DMS 273 treated with DMSO at 0.1 percent for 48 hours (cell line): Measurements from ENCODE around the gene MEAF6.
"Not testable (repeated sequence)": the region's sequence is repeated elsewhere in the genome, so short reads cannot be mapped to it uniquely, and the experiment has no call there.

Experiments
- DNase-seq: peaks from one replicate; lab custom pipeline; 2025; lab: John Stamatoyannopoulos, UW

Gene MEAF6

DNA sequence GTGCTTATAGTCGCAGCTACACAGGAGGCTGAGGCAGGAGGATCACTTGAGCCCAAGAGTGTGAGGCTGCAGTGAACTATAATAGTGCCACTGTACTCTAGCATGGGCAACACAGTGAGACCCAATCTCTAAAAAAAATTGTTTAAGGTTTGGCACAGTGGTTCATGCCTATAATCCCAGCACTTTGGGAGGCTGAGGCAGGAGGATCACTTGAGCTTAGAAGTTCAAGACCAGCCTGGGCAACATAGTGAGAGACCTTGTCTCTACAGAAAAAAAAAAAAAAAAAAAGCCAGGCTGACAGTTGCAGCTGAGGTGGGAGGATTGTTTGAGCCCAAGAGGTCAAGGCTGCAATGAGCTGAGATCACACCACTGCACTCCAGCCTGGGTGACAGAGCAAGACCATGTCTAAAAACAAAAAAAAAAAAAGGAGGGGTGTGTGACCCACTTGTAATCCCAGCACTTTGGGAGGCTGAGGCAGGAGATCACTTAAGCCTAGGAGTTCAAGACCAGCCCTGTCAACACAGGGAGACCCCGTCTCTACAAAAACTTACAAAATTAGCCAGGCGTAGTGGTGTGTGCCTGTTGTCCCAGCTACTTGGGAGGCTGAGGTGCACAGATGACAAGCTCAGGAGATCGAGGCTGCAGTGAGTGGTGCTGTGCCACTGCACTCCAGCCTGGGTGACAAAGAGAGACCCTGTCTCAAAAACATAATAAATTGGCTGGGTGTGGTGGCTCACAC lies 18.0 kb upstream of the MEAF6 start:
- not testable (repeated sequence) for DNase-seq

DNA sequence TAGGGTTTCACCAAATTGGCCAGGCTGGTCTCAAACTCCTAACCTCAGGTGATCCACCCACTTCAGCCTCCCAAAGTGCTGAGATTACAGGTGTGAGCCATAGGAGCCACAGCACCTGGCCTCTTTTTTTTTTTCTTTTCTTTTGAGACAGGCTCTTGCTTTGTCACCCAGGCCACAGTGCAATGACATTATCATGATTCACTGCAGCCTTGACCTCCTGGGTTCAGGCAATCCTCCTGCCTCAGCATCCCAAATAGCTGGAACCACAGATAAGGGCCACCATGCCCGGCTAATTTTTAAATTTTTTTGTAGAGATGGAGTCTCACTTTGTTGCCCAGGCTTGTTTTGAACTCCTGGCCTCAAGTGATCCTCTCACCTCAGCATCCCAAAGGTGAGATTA lies 15.3 kb upstream of the MEAF6 start:
- not testable (repeated sequence) for DNase-seq

DNA sequence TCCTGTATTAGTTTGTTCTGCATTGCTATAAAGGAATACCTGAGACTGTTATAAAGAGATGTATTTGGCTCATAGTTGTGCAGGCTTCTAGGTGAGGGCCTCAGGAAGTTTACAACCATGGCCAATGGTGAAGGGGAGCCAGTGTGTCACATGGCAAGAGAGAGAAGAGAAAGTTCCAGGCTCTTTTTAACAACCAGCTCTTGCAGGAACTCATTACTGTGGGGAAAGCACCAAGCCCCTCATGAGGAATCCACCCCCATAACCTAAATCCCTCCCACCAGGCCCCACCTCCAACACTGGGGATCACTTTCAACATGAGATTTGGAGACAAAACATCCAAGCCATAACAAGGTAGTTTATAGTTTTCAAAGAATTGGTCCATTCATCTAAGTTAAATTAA lies 5.0 kb upstream of the MEAF6 start:
- DNase-seq, result no peak

DNA sequence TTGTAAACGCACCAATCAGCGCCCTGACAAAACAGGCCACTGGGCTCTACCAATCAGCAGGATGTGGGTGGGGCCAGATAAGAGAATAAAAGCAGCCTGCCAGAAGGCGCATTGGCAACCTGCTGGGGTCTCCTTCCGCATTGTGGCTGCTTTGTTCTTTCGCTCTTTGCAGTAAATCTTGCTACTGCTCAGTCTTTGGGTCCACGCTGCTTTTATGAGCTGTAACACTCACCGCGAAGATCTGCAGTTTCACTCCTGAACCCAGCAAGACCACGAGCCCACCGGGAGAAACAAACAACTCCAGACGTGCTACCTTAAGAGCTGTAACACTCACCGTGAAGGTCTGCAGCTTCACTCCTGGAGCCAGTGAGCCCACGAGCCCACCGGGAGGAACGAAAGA lies 4.4 kb upstream of the MEAF6 start:
- DNase-seq, result not testable (repeated sequence)

DNA sequence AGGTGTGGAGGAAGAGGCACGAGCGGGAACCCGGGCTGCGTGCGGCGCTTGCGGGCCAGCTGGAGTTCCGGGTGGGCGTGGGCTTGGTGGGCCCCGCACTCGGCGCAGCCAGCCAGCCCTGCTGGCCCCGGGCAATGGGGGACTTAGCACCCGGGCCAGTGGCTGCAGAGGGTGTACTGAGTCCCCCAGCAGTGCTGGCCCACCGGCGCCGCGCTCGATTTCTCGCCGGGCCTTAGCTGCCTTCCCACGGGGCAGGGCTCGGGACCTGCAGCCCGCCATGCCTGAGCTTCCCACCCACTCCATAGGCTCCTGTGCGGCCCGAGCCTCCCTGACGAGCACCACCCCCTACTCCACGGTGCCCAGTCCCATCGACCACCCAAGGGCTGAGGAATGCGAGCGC lies 3.7 kb upstream of the MEAF6 start:
- DNase-seq, result not testable (repeated sequence)

DNA sequence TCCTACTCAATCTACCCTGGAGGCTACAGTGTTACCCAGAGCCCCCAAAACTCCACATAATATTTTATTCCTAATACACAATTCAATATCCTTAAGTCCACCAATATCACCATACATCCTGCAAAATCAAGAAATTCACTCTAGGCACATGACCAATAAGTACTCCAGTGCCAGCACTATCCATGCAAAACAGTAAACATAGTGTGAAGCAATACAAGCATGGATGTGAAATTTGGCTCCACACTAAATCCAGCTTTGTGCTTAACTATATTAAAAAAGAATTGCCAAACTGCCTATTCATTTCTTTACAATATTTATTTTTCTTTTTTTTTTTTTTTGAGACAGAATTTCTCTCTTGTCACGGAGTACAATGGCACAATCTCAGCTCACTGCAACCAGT lies 3.0 kb upstream of the MEAF6 start:
- DNase-seq, result no peak

DNA sequence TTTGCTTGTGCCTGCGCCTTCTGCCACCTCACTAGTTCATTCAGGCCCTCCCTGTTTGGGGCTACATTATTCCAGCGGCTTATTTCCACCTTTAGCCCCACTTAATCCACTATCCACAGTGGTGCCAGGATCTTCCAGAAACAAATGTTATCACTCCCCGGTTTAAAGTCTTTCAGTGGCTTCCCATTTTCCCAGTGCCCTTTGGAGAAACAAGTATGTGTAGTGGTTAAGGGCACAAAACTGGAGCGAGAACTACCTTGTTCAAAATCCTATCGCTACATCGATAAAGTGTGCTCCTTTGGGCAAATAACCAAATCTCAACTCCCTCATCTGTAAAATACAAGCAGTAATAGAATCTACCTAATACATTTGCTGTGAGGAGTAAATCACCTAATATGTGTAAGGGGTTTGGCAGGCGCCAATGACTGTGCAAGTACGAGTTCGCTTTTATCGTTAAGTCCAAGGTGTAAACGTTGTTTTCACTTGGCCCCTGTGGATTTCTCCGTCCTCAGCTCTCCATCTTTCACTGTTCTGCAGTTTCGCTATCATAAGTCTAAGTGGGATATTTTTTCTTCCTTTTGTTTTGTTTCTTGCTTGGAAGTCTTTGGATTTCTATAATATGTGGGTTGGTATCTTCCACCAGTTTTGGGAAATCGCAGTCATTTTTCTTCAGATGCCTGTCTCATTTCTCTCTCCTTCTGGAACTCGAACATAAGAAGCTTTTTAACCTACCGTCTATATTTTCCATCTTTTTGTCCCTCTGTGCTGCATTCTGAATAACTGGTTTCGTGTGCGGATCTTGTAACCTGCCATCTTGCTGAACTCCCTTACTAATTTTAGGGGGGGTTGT lies 844 bp upstream of the MEAF6 start:
- DNase-seq, result no peak

DNA sequence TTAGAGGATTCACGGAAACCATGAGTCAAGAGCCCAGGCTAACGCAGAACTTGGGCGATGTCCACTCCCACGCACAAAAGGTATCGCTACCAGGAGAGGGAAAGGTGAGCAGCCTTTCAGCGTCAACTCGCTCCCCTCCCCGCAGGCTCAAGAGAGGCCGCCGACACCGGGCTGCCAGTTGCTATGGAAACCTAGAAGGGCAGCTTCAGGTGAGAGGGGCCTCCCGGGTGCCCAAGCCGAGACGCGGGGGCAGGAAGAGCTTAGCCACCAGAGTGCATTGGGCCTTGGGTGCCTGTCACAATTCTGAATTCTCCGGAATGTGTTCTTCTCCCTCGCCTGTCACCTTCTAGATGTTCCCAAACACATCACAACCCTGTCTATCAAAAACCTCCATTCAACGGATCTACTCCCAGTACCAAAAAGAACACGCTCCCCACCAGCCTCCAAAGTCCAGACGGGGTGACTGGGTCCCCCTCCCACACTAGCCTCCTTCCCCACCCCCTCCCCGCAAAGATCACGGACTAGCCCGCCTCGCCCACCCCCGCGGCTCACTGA lies 694 bp downstream of the MEAF6 start:
- DNase-seq, result no peak

DNA sequence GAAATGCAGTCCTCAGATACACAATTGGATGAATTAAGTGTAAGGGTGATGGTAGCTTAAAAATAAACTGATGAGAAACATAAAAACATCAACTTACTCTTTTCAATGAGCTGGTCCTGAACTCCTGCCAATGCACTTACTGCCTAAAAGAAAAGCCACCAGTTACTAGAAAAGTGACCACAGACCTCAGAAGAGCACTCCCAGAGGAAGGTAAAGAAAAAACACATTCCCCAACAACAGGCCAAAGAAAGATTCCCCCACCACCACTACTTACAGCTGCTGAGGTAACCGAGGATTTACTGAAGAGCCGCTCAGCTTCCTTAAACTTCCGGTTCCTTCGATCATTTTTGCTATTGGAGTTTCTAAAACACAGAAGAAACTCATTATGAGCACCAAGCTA lies 5.4 kb downstream of the MEAF6 start:
- no peak for DNase-seq

DNA sequence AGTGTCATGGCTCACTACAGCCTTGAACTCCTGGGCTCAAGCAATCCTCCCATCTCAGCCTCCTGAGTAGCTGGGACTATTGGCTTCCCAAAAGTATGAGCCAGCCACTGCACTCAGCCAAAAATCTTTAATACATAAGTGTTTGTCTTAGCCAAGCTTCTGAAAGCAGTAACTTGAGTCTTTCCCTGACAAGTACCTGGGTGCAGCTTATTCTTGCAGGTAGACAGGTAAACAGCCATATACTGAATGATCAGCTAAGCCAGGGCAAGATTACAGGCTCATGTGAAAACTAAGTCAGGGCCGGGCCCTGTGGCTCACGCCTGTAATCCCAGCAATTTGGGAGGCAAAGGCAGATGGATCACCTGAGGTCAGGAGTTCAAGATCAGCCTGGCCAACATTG lies 7.8 kb downstream of the MEAF6 start:
- DNase-seq, result no peak

DNA sequence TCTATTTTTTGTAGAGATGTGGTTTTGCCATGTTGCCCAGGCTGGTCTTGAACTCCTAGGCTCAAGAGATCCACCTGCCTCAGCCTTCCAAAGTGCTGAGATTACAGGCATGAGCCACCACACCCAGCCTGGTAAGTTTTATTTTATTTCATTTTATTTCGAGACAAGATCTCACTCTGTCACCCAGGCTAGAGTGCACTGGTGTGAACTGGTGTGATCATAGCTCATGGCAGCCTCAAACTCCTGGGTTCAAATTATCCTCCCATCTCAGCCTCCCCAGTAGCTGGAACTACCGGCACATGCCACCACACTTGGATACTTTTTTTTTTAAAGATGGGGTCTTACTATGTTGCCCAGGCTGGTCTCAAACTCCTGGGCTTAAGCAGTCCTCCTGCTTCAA lies 11.8 kb downstream of the MEAF6 start:
- DNase-seq, result not testable (repeated sequence)

DNA sequence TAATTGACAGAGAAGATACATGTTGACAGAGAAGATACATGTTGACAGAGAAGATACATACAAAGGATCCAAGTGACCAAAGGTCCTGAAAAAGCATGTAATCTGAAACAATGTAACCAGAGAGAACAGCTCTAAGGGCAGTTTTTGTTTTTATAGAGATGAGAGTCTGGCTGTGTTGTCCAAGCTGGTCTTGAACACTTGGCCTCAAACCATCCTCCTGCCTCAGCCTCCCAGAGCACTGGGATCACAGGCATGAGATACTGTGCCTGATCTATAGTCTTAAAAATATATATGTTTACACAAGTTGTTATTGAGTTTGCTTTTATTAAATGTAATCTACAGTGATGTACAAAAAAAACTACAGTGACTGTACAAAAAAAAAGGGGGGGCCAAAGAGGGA lies 12.5 kb downstream of the MEAF6 start:
- no peak for DNase-seq

DNA sequence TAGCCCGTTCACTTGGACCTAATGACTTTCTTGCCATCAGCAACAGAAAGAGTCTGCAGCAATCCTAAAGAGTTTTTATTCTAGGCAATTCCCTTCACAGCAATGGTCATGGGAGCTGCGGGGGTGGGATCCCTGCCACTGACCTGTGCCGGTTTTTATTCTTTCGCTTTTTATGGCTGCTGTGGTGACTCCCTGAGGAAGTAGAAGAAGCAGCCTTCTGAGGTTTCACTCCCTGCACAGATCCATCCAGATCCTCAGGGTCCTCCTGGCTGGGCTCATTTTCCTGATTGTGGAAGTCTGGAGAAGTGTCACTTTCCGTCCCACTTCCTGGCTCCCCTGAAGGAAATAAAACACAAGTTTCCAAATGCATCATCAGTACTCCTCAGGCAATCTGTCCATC lies 12.9 kb downstream of the MEAF6 start:
- DNase-seq, result no peak

DNA sequence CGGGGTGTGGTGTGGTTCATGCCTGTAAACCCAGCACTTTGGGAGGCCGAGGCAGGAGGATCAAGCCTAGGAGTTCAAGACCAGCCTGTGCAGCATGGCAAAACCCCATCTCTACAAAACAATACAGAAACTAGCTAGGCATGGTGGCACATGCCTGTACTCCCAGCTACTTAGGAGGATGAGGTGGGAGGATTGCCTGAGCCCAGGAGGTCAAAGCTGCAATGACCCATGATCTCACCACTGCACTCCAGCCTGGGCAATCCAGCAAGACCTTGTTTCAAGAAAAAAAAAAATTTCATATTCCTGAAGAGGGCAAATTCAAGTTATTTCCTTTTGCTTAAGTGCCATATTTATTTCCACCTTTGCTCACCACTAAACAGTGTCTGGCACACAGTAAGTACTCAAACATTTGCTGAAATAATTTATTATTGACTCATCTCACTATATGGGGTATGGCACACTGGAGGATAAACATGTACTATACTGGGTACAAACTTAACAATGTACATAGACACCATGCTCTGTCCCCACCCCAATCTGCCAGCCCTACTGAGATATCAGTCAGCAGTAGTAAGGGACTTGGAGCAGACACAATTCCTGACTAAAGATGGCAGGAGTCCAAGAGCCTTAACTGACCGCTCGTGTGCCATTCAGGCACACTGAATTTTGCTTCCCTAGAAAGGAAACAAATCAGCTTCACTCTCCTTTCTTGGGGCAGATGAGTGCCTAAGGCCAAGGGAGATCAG lies 15.5 kb downstream of the MEAF6 start:
- DNase-seq, result no peak

DNA sequence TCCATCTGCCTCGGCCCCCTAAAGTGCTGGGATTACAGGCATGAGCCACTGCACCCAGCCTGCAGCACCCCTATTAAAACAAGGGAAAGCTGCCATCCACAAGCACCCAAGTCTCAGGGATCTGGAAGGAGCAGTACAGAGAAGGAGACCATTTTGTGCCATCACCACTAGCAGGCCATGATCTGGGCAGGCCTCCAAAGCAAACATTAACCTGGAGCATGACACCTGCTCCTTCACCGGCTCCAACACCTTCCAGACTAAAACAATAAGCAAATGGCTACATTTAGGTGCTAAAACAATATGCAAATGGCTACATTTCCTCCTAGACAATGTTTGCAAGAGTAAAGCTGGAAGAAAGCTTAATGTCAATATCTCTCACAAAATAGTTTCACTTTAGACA lies 16.7 kb downstream of the MEAF6 start:
- no peak for DNase-seq

DNA sequence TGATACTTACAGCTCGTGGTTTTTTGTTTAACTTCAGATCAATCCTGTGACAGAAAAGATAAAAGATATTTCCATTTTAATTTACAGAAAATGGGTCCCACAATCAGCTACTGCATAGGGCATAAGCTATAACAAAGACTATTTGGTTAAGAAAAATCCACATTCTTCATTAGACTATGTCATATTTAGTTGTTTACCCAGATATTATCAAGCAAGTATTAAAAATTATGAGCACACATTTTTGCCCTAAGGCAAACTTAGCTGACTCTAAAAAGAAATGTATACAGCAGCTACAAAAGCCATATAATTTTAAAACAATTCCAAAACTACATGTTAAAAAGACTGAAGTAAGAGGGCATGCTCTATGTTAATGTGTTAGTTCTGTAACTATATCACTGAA lies 18.7 kb downstream of the MEAF6 start:
- no peak for DNase-seq

DNA sequence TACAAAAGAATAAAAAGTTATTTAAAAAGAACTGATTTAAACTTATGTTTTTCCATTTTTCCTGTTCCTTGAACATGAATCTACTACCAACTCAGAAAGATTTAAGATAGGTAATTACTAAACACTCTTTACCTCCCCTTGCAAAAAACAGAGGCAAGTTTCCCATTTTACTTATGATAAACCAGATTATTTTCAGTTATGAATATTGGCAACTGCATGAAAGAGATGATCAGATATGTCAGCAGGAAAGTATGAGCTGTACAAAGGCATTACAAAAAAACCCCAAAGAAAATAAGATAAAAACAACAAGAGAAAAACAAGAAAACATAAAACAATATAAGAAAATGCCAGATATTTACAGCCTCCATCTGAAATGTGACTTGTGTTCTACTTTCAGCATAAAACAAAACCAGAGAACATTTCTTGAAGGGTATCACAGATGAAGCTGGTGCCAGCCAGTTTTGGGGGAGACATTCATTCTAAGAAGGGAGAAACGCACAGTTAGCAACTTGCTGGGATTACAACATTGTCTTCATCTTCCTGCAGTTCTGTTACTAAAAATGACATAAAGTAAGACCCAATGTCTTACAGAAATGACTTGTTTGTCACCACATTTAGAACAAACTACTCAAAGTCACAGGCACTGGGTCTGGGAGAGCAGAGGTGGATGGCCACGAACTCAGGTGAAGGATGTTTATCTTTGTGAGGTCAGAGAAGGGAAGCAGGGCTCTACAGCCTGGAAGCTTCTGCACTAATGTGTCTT lies 21.0 kb downstream of the MEAF6 start:
- no peak for DNase-seq

DNA sequence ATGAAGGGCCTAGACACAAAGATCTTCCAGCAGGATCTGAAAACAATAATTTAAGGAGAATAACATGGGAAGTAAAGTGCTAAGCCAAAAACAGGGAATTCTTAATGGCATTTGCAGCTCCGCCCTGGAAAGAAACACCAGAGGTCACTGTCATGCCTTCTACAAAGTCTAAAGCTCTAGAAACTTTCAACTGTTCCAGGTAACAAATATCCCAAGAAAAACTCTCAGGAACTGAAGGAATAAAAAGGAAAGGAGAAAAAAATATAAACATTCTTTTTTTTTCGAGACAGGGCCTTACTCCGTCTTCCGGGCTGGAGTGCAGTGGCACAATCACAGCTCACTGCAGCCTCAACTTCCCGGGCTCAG lies 27.0 kb downstream of the MEAF6 start:
- DNase-seq, result no peak

DNA sequence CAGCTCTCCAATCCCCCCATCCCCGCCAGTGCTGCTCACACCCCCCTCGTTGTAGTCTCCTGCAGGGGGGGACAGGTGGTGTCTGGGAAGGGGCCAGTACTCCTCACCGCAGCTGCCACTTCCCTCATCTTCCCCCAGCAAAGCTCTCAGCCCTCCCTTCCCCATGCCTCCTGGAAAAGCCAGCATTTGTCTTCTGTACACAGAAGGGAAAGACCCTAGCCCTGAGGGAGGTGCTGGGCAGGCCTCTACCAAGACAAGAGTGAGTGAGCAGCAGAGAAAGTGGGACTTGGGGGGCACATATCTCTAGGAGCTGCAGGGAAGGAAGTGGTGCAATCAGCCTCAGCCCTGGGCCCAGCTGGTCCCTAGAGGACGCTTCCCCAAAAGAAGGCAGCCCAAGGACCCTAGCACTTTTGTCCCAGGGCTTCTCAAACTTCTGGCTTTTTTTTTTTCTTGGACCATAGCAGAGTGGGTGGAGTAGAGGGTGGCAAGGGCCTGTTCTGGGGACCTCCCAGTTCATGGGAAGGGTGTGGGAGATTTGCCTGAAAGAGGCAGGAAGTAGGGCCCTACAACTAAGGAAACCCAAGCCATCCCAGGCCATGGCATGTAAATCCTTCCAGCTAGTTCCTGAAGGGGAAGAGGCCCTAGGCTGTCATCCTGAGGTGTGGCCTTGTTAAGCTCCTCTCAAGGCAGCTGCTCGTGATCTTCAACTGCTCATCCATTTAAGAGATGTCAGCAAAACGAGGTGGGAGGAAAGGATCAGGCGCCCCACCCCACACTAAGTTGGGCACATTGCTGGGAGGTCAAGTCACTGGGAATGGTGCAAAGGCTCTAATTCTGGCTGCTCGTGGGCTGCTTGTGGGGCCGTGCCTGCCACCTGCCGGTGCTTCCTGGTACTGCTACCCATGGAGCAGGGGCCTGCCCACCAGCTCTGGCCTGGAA lies 27.6 kb downstream of the MEAF6 start:
- DNase-seq, result peak; percentile 46

DNA sequence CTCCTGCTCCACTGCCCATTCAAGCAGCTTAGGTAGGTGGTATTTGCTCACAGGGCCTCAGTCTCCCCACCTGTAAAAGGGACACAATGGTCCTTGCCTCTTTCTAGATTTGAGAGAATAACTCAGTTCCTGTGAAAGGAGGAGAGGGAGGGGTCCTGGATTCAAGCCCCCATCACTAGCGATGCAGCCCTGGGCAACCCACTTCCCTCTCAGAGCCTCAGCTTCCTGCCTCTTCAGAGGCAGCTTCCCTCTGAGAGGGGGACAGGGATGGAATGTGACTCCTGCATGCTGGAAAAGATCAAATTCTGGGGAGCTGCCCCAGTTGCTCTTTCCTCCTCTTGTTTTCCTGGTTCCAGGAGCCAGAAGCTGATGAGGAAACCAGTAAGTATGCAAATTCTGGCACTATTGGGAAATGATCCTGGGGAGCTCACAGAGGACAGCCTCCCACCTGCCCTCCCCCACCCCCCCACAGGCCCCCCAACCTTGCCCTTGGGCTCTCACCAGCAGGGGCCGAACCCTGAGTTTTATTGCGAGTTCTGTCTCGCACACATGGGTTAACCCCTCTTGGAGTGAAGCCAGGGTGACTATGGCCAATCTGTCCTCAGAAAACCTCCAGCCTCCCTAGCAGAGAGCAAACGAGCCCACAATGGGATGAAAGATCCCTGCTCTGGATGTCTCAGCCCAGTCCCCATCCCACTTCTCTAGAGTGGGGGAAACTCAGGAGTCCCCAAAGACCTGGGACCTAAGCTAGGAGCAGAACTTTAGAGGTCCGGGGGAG lies 28.5 kb downstream of the MEAF6 start:
- DNase-seq, result no peak
